SU-DHL-6 (cell line): Measurements from ENCODE around the gene ARG2.

Experiments
- H2AFZ ChIP-seq: fragments of 200-600 bp; sonication (generic); 2 replicates; pipeline ENCODE4 v1.6.1; 2014; ENCODE audit warnings: low read depth, mild to moderate bottlenecking, moderate library complexity, mixed read lengths, antibody characterized with exemption, low read length; ENCODE audit not compliant: severe bottlenecking
- H3F3A ChIP-seq: fragments of 200-600 bp; shearing (Covaris generic); 2 replicates; pipeline ENCODE4 v1.6.0; 2016; ENCODE audit warnings: antibody characterized with exemption, mild to moderate bottlenecking; ENCODE audit not compliant: insufficient read depth
- H3K27ac ChIP-seq: fragments of 200-600 bp; sonication (generic); 2 replicates; pipeline ENCODE4 v1.5.1; 2016; ENCODE audit warnings: low read depth, mild to moderate bottlenecking, low read length, moderate library complexity, mixed read lengths
- H3K27me3 ChIP-seq: fragments of 200-600 bp; sonication (generic), shearing (Covaris generic); 2 replicates; pipeline ENCODE4 v1.6.0; 2014; ENCODE audit warnings: mild to moderate bottlenecking, low read length
- H3K36me3 ChIP-seq: fragments of 200-600 bp; sonication (generic); 2 replicates; pipeline ENCODE4 v1.6.1; 2014; ENCODE audit warnings: mild to moderate bottlenecking, low read length, mixed read lengths
- H3K4me2 ChIP-seq: fragments of 300-600, 200-600 bp; shearing (Covaris generic), sonication (generic); 2 replicates; pipeline ENCODE4 v1.6.0; 2014; ENCODE audit warnings: low read length, low read depth, mild to moderate bottlenecking; ENCODE audit not compliant: poor library complexity, severe bottlenecking
- H3K4me3 ChIP-seq: fragments of 200-600 bp; sonication (generic); 2 replicates; pipeline ENCODE4 v1.5.1; 2014; ENCODE audit warnings: antibody characterized with exemption, low read length, mild to moderate bottlenecking, mixed read lengths; ENCODE audit not compliant: insufficient read depth, poor library complexity, severe bottlenecking
- H3K79me2 ChIP-seq: fragments of 200-600 bp; sonication (generic); 2 replicates; pipeline ENCODE4 v1.6.1; 2014; ENCODE audit warnings: mild to moderate bottlenecking, low read length, moderate library complexity; ENCODE audit not compliant: insufficient read depth
- H3K9ac ChIP-seq: fragments of 200-600 bp; sonication (generic); 2 replicates; pipeline ENCODE4 v1.7.0; 2014; ENCODE audit warnings: mild to moderate bottlenecking, low read length
- H3K9me2 ChIP-seq: fragments of 200-600 bp; sonication (generic); replicated peaks from 2 replicates; pipeline ENCODE4 v1.6.1; 2014; ENCODE audit warnings: low read length; ENCODE audit not compliant: insufficient read depth
- H3K9me3 ChIP-seq: fragments of 200-600 bp; sonication (generic); 2 replicates; pipeline ENCODE4 v1.6.1; 2014; ENCODE audit warnings: low read length, mixed read lengths; ENCODE audit not compliant: insufficient read depth
- H4K20me1 ChIP-seq: fragments of 200-600 bp; sonication (generic); 2 replicates; pipeline ENCODE4 v1.6.1; 2014; ENCODE audit warnings: low read depth, mild to moderate bottlenecking, antibody characterized with exemption, low read length, moderate library complexity, mixed read lengths
- CTCF ChIP-seq: fragments of 200-600 bp; sonication (generic); IDR thresholded peaks from one replicate; pipeline ENCODE4 v1.5.1; 2017; ENCODE audit warnings: antibody characterized with exemption, mild to moderate bottlenecking, low read length, moderate library complexity; ENCODE audit not compliant: insufficient read depth, poor library complexity, severe bottlenecking
- EZH2phosphoT487 ChIP-seq: fragments of 200-600 bp; sonication (generic), shearing (Covaris generic); conservative IDR thresholded peaks from 2 replicates; pipeline ENCODE4 v1.6.1; 2018; ENCODE audit warnings: mild to moderate bottlenecking, antibody characterized with exemption, low read length, moderate library complexity, mixed read lengths

Gene ARG2

GRCh38 chr14:67579040-67579439 lies 40.7 kb upstream of the ARG2 start:
- Histone ChIP-seq H4K20me1 (no peaks in the 10 kb centered on the region), H3K9me3 (no peaks in the 10 kb centered on the region), H3F3A (no peaks in the 10 kb centered on the region), H3K9ac (no peak overlapping the region), H3K4me2 (no peak overlapping the region), H3K27ac (no peak overlapping the region), H2AFZ (no peak overlapping the region), H3K4me3 (no peak overlapping the region), H3K27me3 (no peaks in the 10 kb centered on the region), H3K79me2 (no peaks in the 10 kb centered on the region), H3K36me3 (no peaks in the 10 kb centered on the region), H3K9me2 (no peaks in the 10 kb centered on the region)
- TF ChIP-seq CTCF (no peak), EZH2phosphoT487 (no peak)

- no peak overlapping the region for H3K27ac ChIP-seq
These were observed 40.1 kb upstream of the ARG2 start for GRCh38 chr14:67579636-67580035.

GRCh38 chr14:67580336-67581171 lies 39.2 kb upstream of the ARG2 start:
- no peak for TF ChIP-seq EZH2phosphoT487
- TF ChIP-seq CTCF: no peak
- H4K20me1 ChIP-seq: no peaks in the 10 kb centered on the region
- no peak overlapping the region for H3K4me2 ChIP-seq
- H3K4me3 ChIP-seq: no peak overlapping the region
- no peaks in the 10 kb centered on the region for H3K9me3 ChIP-seq
- H3K79me2 ChIP-seq: no peaks in the 10 kb centered on the region
- H2AFZ ChIP-seq: no peak overlapping the region
- no peak overlapping the region for H3K9ac ChIP-seq
- H3K9me2 ChIP-seq: no peaks in the 10 kb centered on the region
- no peaks in the 10 kb centered on the region for H3K36me3 ChIP-seq
- no peak overlapping the region for H3K27ac ChIP-seq
- H3F3A ChIP-seq: no peaks in the 10 kb centered on the region
- no peaks in the 10 kb centered on the region for H3K27me3 ChIP-seq

More at GRCh38 chr14:67579636-67580035, 40.1 kb upstream of the ARG2 start:
- no peak overlapping the region for H3K9ac ChIP-seq
- H3K4me3 ChIP-seq: no peak overlapping the region
- no peak overlapping the region for H3K4me2 ChIP-seq
- no peaks in the 10 kb centered on the region for H3K79me2 ChIP-seq
- no peaks in the 10 kb centered on the region for H3F3A ChIP-seq
- H3K36me3 ChIP-seq: no peaks in the 10 kb centered on the region
- H3K9me2 ChIP-seq: no peaks in the 10 kb centered on the region
- no peaks in the 10 kb centered on the region for H4K20me1 ChIP-seq
- no peaks in the 10 kb centered on the region for H3K27me3 ChIP-seq
- no peak overlapping the region for H2AFZ ChIP-seq
- TF ChIP-seq EZH2phosphoT487: no peak
- TF ChIP-seq CTCF: no peak
- no peaks in the 10 kb centered on the region for H3K9me3 ChIP-seq
